Sigmoid colon (tissue), 4 donors: ENCODE data around the gene SPEF2.

ENCODE experiments used
- POLR2A ChIP-seq, 2 donors: fragments of 450-650 bp; IDR thresholded peaks; one replicate each; pipeline ENCODE4 v1.6.1; 2016; ENCODE audit warnings: antibody characterized with exemption in 2 of 2, mild to moderate bottlenecking in 2 of 2, moderate library complexity in 2 of 2
- POLR2AphosphoS5 ChIP-seq, 4 donors: sonication (generic); formaldehyde crosslinking; IDR thresholded peaks; one replicate each; pipeline ENCODE4 v1.6.1; 2017; ENCODE audit warnings: antibody characterized with exemption in 4 of 4
- TF ChIP-seq, protein P1 (sequence below), 4 experiments: fragments of 450-650 bp in 3 of 4; fragments of 200-600 bp in 1 of 4; IDR thresholded peaks; one replicate each; pipeline ENCODE4 v1.5.1; 2016 to 2019; ENCODE audit warnings: antibody characterized with exemption in 4 of 4, mild to moderate bottlenecking in 3 of 4, moderate library complexity in 2 of 4

GRCh38 chr5:35659556-35659955 lies 41.9 kb downstream of the SPEF2 start:
- TF ChIP-seq, protein P1, sequence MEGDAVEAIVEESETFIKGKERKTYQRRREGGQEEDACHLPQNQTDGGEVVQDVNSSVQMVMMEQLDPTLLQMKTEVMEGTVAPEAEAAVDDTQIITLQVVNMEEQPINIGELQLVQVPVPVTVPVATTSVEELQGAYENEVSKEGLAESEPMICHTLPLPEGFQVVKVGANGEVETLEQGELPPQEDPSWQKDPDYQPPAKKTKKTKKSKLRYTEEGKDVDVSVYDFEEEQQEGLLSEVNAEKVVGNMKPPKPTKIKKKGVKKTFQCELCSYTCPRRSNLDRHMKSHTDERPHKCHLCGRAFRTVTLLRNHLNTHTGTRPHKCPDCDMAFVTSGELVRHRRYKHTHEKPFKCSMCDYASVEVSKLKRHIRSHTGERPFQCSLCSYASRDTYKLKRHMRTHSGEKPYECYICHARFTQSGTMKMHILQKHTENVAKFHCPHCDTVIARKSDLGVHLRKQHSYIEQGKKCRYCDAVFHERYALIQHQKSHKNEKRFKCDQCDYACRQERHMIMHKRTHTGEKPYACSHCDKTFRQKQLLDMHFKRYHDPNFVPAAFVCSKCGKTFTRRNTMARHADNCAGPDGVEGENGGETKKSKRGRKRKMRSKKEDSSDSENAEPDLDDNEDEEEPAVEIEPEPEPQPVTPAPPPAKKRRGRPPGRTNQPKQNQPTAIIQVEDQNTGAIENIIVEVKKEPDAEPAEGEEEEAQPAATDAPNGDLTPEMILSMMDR (IDR thresholded peaks at IDR 0.05) = no peak
- no peak for TF ChIP-seq POLR2AphosphoS5 (IDR thresholded peaks at IDR 0.05)
- TF ChIP-seq POLR2A (IDR thresholded peaks at IDR 0.05) = no peak
